Gastroesophageal sphincter (tissue), 4 donors: ENCODE data around the gene EED. TPM values are rescaled to one million over a fixed set of nuclear protein-coding genes. Genes with fewer than 3 reads are reported as not detected.

Source experiments
- ATAC-seq: fragments of 150-250 bp; one replicate; pipeline ENCODE4 v1.9.1; 2016; ENCODE audit warnings: mild to moderate bottlenecking, moderate library complexity
- H3K27ac ChIP-seq, 4 donors: fragments of 200-600 bp; sonication (generic) in 3 of 4; 1 replicate in 3 of 4; 2 replicates in 1 of 4; pipeline ENCODE4 v1.5.1; 2016 to 2019
- H3K27me3 ChIP-seq: fragments of 200-600 bp; sonication (generic); one replicate; pipeline ENCODE4 v1.5.1; 2019
- H3K36me3 ChIP-seq, 2 donors: fragments of 200-600 bp; sonication (generic); one replicate each; pipeline ENCODE4 v1.5.1; 2019; ENCODE audit warnings: control low read depth in 1 of 2
- H3K4me1 ChIP-seq, 3 donors: fragments of 200-600 bp; sonication (generic); 1 replicate in 2 of 3; 2 replicates in 1 of 3; pipeline ENCODE4 v1.5.1; 2016 to 2019; ENCODE audit warnings: control low read depth in 2 of 3
- H3K4me3 ChIP-seq, 2 donors: fragments of 200-600 bp; sonication (generic); one replicate each; pipeline ENCODE4 v1.5.1; 2019; ENCODE audit warnings: mild to moderate bottlenecking in 1 of 2, moderate library complexity in 1 of 2
- H3K9me3 ChIP-seq, 3 donors: fragments of 200-600 bp; sonication (generic); one replicate each; pipeline ENCODE4 v1.5.1; 2017 to 2019; ENCODE audit warnings: control low read depth in 2 of 3
- EP300 ChIP-seq: sonication (generic); formaldehyde crosslinking; IDR thresholded peaks from one replicate; pipeline ENCODE4 v1.6.1; 2017; ENCODE audit warnings: antibody characterized with exemption, mild to moderate bottlenecking
- POLR2A ChIP-seq, 2 donors: fragments of 450-650 bp; IDR thresholded peaks; one replicate each; pipeline ENCODE4 v1.6.1; 2017; ENCODE audit warnings: antibody characterized with exemption in 2 of 2, mild to moderate bottlenecking in 2 of 2, moderate library complexity in 1 of 2
- POLR2AphosphoS5 ChIP-seq: sonication (generic); formaldehyde crosslinking; IDR thresholded peaks from one replicate; pipeline ENCODE4 v1.6.1; 2017; ENCODE audit warnings: antibody characterized with exemption
- WGBS, 2 donors: methylation state at CpG; one replicate each; pipeline ENCODE4 v1.1.5; 2018; ENCODE audit warnings: low coverage in 1 of 2; 5-methylcytosine and 5-hydroxymethylcytosine counted together
- total RNA-seq, 4 donors: library from RNA; depleted of rRNA; stranded (reverse); fragments of >200 nt; gene quantifications; one replicate each; pipeline ENCODE4 v1.1.0, GENCODE V29; 2016
- TF ChIP-seq, protein P1 (sequence below), 4 experiments: fragments of 200-600 bp in 2 of 4; fragments of 450-650 bp in 2 of 4; sonication (generic) in 1 of 4; IDR thresholded peaks; one replicate each; pipeline ENCODE4 v1.5.1; 2017 to 2019; ENCODE audit warnings: antibody characterized with exemption in 4 of 4, mild to moderate bottlenecking in 2 of 4, moderate library complexity in 2 of 4

The EED gene
- total RNA-seq, 4 donors from 2014 or later, result 11.7 to 27.1 (median 16.6) TPM

DNA sequence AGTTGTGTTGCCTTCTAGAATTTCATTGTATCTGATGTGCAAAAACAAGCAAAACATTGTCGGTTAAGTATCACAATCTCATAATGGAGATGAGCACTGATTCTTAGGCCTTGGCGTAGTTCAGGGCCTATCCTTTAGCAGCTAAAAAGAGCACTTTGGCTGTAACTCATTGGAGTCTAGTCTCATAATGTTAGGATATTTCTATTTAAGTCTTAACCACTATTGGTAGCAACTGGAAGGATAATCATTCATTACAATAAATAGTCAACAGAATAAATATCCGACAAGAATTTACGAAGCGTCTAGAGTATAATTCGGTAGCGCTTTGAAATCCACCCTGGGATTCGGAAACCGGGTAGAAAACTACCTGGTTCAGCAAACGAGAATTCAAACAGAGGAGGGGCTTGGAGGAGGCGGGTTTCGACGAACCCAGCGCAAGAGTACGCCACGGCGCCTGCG, 461 bp upstream of the EED start:
- TF ChIP-seq EP300 (no peak), POLR2AphosphoS5 (no peak), POLR2A (IDR thresholded peaks at IDR 0.05) (no peak)
- TF ChIP-seq, protein P1, sequence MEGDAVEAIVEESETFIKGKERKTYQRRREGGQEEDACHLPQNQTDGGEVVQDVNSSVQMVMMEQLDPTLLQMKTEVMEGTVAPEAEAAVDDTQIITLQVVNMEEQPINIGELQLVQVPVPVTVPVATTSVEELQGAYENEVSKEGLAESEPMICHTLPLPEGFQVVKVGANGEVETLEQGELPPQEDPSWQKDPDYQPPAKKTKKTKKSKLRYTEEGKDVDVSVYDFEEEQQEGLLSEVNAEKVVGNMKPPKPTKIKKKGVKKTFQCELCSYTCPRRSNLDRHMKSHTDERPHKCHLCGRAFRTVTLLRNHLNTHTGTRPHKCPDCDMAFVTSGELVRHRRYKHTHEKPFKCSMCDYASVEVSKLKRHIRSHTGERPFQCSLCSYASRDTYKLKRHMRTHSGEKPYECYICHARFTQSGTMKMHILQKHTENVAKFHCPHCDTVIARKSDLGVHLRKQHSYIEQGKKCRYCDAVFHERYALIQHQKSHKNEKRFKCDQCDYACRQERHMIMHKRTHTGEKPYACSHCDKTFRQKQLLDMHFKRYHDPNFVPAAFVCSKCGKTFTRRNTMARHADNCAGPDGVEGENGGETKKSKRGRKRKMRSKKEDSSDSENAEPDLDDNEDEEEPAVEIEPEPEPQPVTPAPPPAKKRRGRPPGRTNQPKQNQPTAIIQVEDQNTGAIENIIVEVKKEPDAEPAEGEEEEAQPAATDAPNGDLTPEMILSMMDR (IDR thresholded peaks at IDR 0.05), result no peak
- no peaks in the 10 kb centered on the region for H3K36me3 ChIP-seq
- 0 to 1% methylated on average over 12 to 18 of the region's 18 CpGs for WGBS, 2 donors
- H3K27me3 ChIP-seq, result no peaks in the 10 kb centered on the region
- H3K9me3 ChIP-seq, result no peaks in the 10 kb centered on the region
- ATAC-seq, result peak; percentile 90
- peaks cover 2 to 39% (median 7%) of the 10 kb centered on the region in 3 donors for H3K4me1 ChIP-seq
- peak overlapping the region; percentile 97 to 99 (median 98) for H3K27ac ChIP-seq
- peak overlapping the region; percentile 79 to 97 for H3K4me3 ChIP-seq

DNA sequence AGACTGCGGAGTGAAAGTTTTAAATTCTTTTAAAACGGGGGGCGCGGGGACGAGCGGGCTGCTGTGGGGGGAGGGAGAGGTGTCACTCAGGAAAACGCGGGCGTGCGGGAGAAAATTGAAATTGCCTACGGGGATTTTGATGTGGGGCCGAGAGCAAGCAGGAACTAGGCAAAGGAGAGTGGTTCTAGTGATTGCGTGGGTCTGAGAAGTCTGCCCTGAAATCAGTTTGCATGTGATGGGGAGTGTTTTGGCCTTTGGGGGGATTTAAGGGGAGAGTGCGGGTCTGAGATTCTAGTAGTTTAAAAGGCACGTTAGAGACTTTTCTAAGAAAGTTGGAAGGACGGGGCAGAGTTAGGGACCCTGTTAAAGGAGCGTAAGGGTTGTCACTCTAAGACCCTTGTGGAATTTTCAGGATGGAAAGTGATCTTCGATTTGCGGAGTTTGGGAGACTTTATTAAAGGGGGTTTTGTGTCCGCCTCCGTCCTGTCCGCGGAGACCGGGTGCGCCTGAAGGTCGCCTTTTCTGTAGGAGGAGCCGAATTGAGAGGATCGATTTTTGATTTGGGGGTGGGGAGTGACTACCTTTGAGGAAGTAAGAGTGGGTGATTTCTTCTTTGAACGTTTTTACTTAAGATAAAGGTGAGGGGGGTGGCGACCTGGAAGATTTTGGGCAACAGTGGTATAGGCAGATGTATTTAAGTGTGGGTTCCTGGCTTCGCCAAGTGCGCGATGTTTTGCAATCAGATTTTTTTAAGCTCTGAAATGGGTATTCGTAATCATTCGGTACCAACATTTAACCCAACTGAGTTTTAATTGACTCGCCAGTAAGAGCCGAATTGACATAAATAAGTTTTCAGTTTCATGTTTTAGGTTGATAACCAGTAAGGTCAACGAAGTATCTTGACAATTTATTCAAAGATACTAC, 1.1 kb downstream of the EED start:
- Histone ChIP-seq H3K27ac (peak overlapping the region; percentile 97 to 99 (median 98)), H3K4me1 (peaks cover 2 to 52% (median 11%) of the 10 kb centered on the region in 3 donors), H3K27me3 (no peaks in the 10 kb centered on the region), H3K9me3 (no peaks in the 10 kb centered on the region), H3K36me3 (no peaks in the 10 kb centered on the region), H3K4me3 (peak overlapping the region; percentile 79 to 97)
- 1% methylated on average over 28 to 35 of the region's 38 CpGs for WGBS, 2 donors
- ATAC-seq, result no peak
- TF ChIP-seq POLR2AphosphoS5 (no peak), EP300 (no peak), POLR2A (IDR thresholded peaks at IDR 0.05) (no peak)
- TF ChIP-seq, protein P1 (IDR thresholded peaks at IDR 0.05), result no peak

DNA sequence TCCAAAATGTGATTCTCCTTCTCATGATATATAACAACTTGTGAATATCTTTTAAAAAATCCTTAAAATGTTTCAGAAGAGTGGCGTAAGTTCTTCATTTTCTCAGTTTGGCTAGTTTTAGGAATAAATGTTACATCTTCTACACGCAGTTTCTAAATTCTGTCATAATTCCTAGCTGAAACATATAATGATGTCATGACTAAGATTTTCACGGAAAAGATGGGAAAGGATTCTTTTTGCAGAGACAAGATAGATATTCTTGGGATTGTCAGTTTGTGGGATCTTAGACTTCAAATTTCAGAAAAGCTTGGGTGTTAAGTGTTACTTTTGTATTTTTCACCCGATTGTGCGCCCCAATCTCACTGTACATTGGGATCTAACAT, 1.7 kb downstream of the EED start:
- peaks cover 2 to 52% (median 11%) of the 10 kb centered on the region in 3 donors for H3K4me1 ChIP-seq
- TF ChIP-seq POLR2AphosphoS5, result no peak
- TF ChIP-seq, protein P1 (IDR thresholded peaks at IDR 0.05), result no peak
- TF ChIP-seq POLR2A (IDR thresholded peaks at IDR 0.05), result no peak
- no peak for TF ChIP-seq EP300
- H3K27ac ChIP-seq, result no peak overlapping the region
- no peaks in the 10 kb centered on the region for H3K9me3 ChIP-seq
- no peaks in the 10 kb centered on the region for H3K36me3 ChIP-seq
- 61 to 62% methylated on average over 5 of the region's 5 CpGs for WGBS, 2 donors
- ATAC-seq, result no peak
- H3K4me3 ChIP-seq, result peak overlapping the region; percentile 79 to 97
- H3K27me3 ChIP-seq, result no peaks in the 10 kb centered on the region

- no peak for ATAC-seq
- H3K4me3 ChIP-seq, result no peak overlapping the region
- WGBS, 2 donors, result 85 to 100% methylated on average over 1 of the region's 1 CpG
- TF ChIP-seq EP300 (no peak), POLR2A (IDR thresholded peaks at IDR 0.05) (no peak), POLR2AphosphoS5 (no peak)
- TF ChIP-seq, protein P1 (IDR thresholded peaks at IDR 0.05), result no peak
- peaks cover 2 to 52% (median 11%) of the 10 kb centered on the region in 3 donors for H3K4me1 ChIP-seq
- no peaks in the 10 kb centered on the region for H3K27me3 ChIP-seq
- H3K36me3 ChIP-seq, result peaks cover 0 to under 1% of the 10 kb centered on the region in 2 donors
- H3K9me3 ChIP-seq, result no peaks in the 10 kb centered on the region
- no peak overlapping the region for H3K27ac ChIP-seq
Measured at GRCh38 chr11:86247608-86248007, 3.1 kb downstream of the EED start.
